ENCODE data around the gene INS. TPM values are rescaled to one million over a fixed set of nuclear protein-coding genes. Genes with fewer than 3 reads are reported as not detected.
"Not testable (repeated sequence)": the region's sequence is repeated elsewhere in the genome, so short reads cannot be mapped to it uniquely, and the experiment has no call there.

The INS gene
- total RNA-seq, 4 donors from 2014 or later: not detected

- Histone ChIP-seq H3K4me3 (no peak overlapping the region), H3K9me3 (no peaks in the 10 kb centered on the region), H3K27me3 (no peaks in the 10 kb centered on the region), H3K4me1 (no peaks in the 10 kb centered on the region), H3K36me3 (no peaks in the 10 kb centered on the region), H3K27ac (no peak overlapping the region)
- DNase-seq: no peak
- TF ChIP-seq POLR2A (IDR thresholded peaks at IDR 0.05) (no peak), CTCF (IDR thresholded peaks at IDR 0.05) (no peak)
These were observed 34.4 kb downstream of the INS start for GRCh38 chr11:2126520-2127085.

GRCh38 chr11:2124736-2125484, 36.1 kb downstream of the INS start:
- H3K27ac ChIP-seq, H3K4me1 ChIP-seq, H3K36me3 ChIP-seq, DNase-seq, H3K4me3 ChIP-seq, H3K27me3 ChIP-seq, H3K9me3 ChIP-seq: not testable (repeated sequence)

- Histone ChIP-seq H3K27me3 (no peaks in the 10 kb centered on the region), H3K36me3 (no peaks in the 10 kb centered on the region), H3K27ac (no peak overlapping the region), H3K4me1 (no peaks in the 10 kb centered on the region), H3K9me3 (no peaks in the 10 kb centered on the region), H3K4me3 (no peak overlapping the region)
- DNase-seq: no peak
- TF ChIP-seq CTCF (IDR thresholded peaks at IDR 0.05): no peak
- TF ChIP-seq POLR2A (IDR thresholded peaks at IDR 0.05): no peak
These were observed 37.4 kb downstream of the INS start for GRCh38 chr11:2123628-2123960.

- H3K36me3 ChIP-seq: no peaks in the 10 kb centered on the region
- TF ChIP-seq CTCF (IDR thresholded peaks at IDR 0.05) (no peak), POLR2A (IDR thresholded peaks at IDR 0.05) (no peak)
- H3K4me1 ChIP-seq: no peaks in the 10 kb centered on the region
- no peaks in the 10 kb centered on the region for H3K9me3 ChIP-seq
- no peaks in the 10 kb centered on the region for H3K27me3 ChIP-seq
- no peak for DNase-seq
- no peak overlapping the region for H3K4me3 ChIP-seq
- H3K27ac ChIP-seq: no peak overlapping the region
These were observed 37.9 kb downstream of the INS start for GRCh38 chr11:2122907-2123627.

- H3K36me3 ChIP-seq: no peaks in the 10 kb centered on the region
- H3K4me1 ChIP-seq: no peaks in the 10 kb centered on the region
- peaks cover 0 to 2% (median 0%) of the 10 kb centered on the region in 4 donors for H3K9me3 ChIP-seq
- no peak overlapping the region for H3K27ac ChIP-seq
- TF ChIP-seq POLR2A (IDR thresholded peaks at IDR 0.05): no peak
- no peak for TF ChIP-seq CTCF (IDR thresholded peaks at IDR 0.05)
- no peaks in the 10 kb centered on the region for H3K27me3 ChIP-seq
- H3K4me3 ChIP-seq: no peak overlapping the region
- no peak for DNase-seq
These were observed 38.6 kb downstream of the INS start for GRCh38 chr11:2122222-2122906.

All from Peyer's patch (tissue), 4 donors.